Cardiac muscle cell (in vitro differentiated cells and primary cell): ENCODE results near the gene IL26. TPM values are rescaled to one million over a fixed set of nuclear protein-coding genes. Genes with fewer than 3 reads are reported as not detected.
A peak's percentile ranks its signal among the peaks of the same experiment; 100 is the strongest.

Source experiments
- DNase-seq, 2 donors: peaks; one replicate each; pipeline versions ENCODE4 v3.0.0 to v3.0.0-alpha.2; 2010 to 2017; ENCODE audit warnings: low read depth in 1 of 2, low spot score in 1 of 2
- H3K27ac ChIP-seq: fragments of 200-600 bp; sonication (generic); 2 replicates; pipeline ENCODE4 v1.5.1; 2016
- H3K27me3 ChIP-seq: fragments of 200-600 bp; sonication (generic); 2 replicates; pipeline ENCODE4 v1.6.0; 2016; ENCODE audit warnings: control low read depth
- H3K36me3 ChIP-seq: fragments of 200-600 bp; sonication (generic); 2 replicates; pipeline ENCODE4 v1.5.1; 2016; ENCODE audit warnings: control low read depth
- H3K4me1 ChIP-seq: fragments of 200-600 bp; sonication (generic); 2 replicates; pipeline ENCODE4 v1.8.1; 2017; ENCODE audit warnings: low read depth, mild to moderate bottlenecking, mixed run types
- H3K4me3 ChIP-seq: fragments of 200-600 bp; sonication (generic); 2 replicates; pipeline ENCODE4 v1.5.1; 2016; ENCODE audit warnings: mild to moderate bottlenecking
- H3K9me3 ChIP-seq: fragments of 200-600 bp; sonication (generic); 2 replicates; pipeline ENCODE4 v1.5.1; 2017; ENCODE audit warnings: low read depth, mild to moderate bottlenecking, control low read depth
- CTCF ChIP-seq: IDR thresholded peaks from 2 replicates; pipeline ENCODE4 v1.5.1; 2012; ENCODE audit warnings: low read depth, mild to moderate bottlenecking, low read length
- polyA plus RNA-seq: library from polyadenylated mRNA; unstranded; fragments of >200 nt; fragmentation: Nextera tagmentation; extraction: Ambion mirVana; gene quantifications from 2 replicates; pipeline ENCODE4 v1.2.1, GENCODE V29; 2016
- total RNA-seq: library from RNA; depleted of rRNA; stranded (reverse); fragments of >200 nt; gene quantifications from 2 replicates; pipeline ENCODE4 v1.2.3, GENCODE V29; 2016

IL26 gene
- total and polyA plus RNA-seq, 2 experiments from 2014 or later, result not detected

GRCh38 chr12:68203460-68203875, 22.1 kb downstream of the IL26 start:
- Histone ChIP-seq H3K27ac (no peak overlapping the region), H3K36me3 (no peaks in the 10 kb centered on the region), H3K4me3 (no peak overlapping the region), H3K27me3 (no peaks in the 10 kb centered on the region), H3K4me1 (peaks cover 7% of the 10 kb centered on the region), H3K9me3 (no peaks in the 10 kb centered on the region)
- TF ChIP-seq CTCF, result no peak
- no peak for DNase-seq

GRCh38 chr12:68200854-68201253, 24.8 kb downstream of the IL26 start:
- no peak for TF ChIP-seq CTCF
- Histone ChIP-seq H3K27ac (no peak overlapping the region), H3K27me3 (no peaks in the 10 kb centered on the region), H3K4me1 (peaks cover 7% of the 10 kb centered on the region), H3K4me3 (no peak overlapping the region), H3K9me3 (no peaks in the 10 kb centered on the region), H3K36me3 (no peaks in the 10 kb centered on the region)
- DNase-seq, result peak in 1 of 2 donors; percentile 64

- Histone ChIP-seq H3K36me3 (no peaks in the 10 kb centered on the region), H3K27me3 (no peaks in the 10 kb centered on the region), H3K27ac (no peak overlapping the region), H3K4me3 (no peak overlapping the region), H3K4me1 (peaks cover 7% of the 10 kb centered on the region), H3K9me3 (no peaks in the 10 kb centered on the region)
- TF ChIP-seq CTCF, result no peak
- no peak for DNase-seq
These were observed 26.5 kb downstream of the IL26 start for GRCh38 chr12:68199127-68199526.

GRCh38 chr12:68198507-68199086, 27.0 kb downstream of the IL26 start:
- Histone ChIP-seq H3K36me3 (no peaks in the 10 kb centered on the region), H3K9me3 (no peaks in the 10 kb centered on the region), H3K4me1 (peaks cover 7% of the 10 kb centered on the region), H3K27me3 (no peaks in the 10 kb centered on the region), H3K4me3 (no peak overlapping the region), H3K27ac (no peak overlapping the region)
- TF ChIP-seq CTCF, result no peak
- no peak for DNase-seq

GRCh38 chr12:68190301-68190700, 35.3 kb downstream of the IL26 start:
- DNase-seq, result no peak
- H3K27ac ChIP-seq, result no peak overlapping the region
- H3K9me3 ChIP-seq, result no peaks in the 10 kb centered on the region
- H3K27me3 ChIP-seq, result no peaks in the 10 kb centered on the region
- no peaks in the 10 kb centered on the region for H3K4me1 ChIP-seq
- H3K36me3 ChIP-seq, result no peaks in the 10 kb centered on the region
- TF ChIP-seq CTCF, result no peak
- no peak overlapping the region for H3K4me3 ChIP-seq
